Endodermal cell (in vitro differentiated cells): ENCODE results near the gene BBX. TPM values are rescaled to one million over a fixed set of nuclear protein-coding genes. Genes with fewer than 3 reads are reported as not detected.

Experiments used
- DNase-seq: peaks from one replicate; pipeline ENCODE4 v3.0.0-alpha.2; 2017
- H3K27ac ChIP-seq: 2 replicates; pipeline ENCODE4 v1.5.1; 2013; ENCODE audit warnings: mild to moderate bottlenecking, low read depth, low read length, moderate library complexity
- H3K27me3 ChIP-seq: 2 replicates; pipeline ENCODE4 v1.6.1; 2013; ENCODE audit warnings: mild to moderate bottlenecking, low read length, moderate library complexity; ENCODE audit not compliant: insufficient read depth, control insufficient read depth, poor library complexity, severe bottlenecking
- H3K36me3 ChIP-seq: 2 replicates; pipeline ENCODE4 v1.7.0; 2013; ENCODE audit warnings: mild to moderate bottlenecking, low read length, moderate library complexity; ENCODE audit not compliant: control insufficient read depth, insufficient read depth
- H3K4me1 ChIP-seq: one replicate; pipeline ENCODE4 v1.7.0; 2013; ENCODE audit warnings: low read length; ENCODE audit not compliant: control insufficient read depth, insufficient read depth
- H3K4me3 ChIP-seq: 2 replicates; pipeline ENCODE4 v1.5.1; 2013; ENCODE audit warnings: mild to moderate bottlenecking, low read length, moderate library complexity
- H3K9ac ChIP-seq: 2 replicates; pipeline ENCODE4 v1.6.1; 2013; ENCODE audit warnings: mild to moderate bottlenecking, low read length, moderate library complexity; ENCODE audit not compliant: poor library complexity, severe bottlenecking; ENCODE audit errors: extremely low read depth
- H3K9me3 ChIP-seq: 2 replicates; pipeline ENCODE4 v1.6.1; 2013; ENCODE audit warnings: mild to moderate bottlenecking, low read length, moderate library complexity; ENCODE audit not compliant: control insufficient read depth
- H3K27ac Mint-ChIP-seq: 2 replicates; pipeline ENCODE4 v1.8.0; 2020; ENCODE audit warnings: mixed read lengths
- H3K27me3 Mint-ChIP-seq: 2 replicates; pipeline ENCODE4 v1.8.0; 2021; ENCODE audit warnings: mild to moderate bottlenecking, mixed read lengths; ENCODE audit not compliant: insufficient read depth
- H3K36me3 Mint-ChIP-seq: 2 replicates; pipeline ENCODE4 v1.8.0; 2020; ENCODE audit warnings: low read depth, mixed read lengths
- H3K4me1 Mint-ChIP-seq: 2 replicates; pipeline ENCODE4 v1.8.0; 2020; ENCODE audit warnings: mixed read lengths
- H3K4me3 Mint-ChIP-seq: 2 replicates; pipeline ENCODE4 v1.8.0; 2020; ENCODE audit warnings: mild to moderate bottlenecking, moderate library complexity, mixed read lengths
- H3K9me3 Mint-ChIP-seq: 2 replicates; pipeline ENCODE4 v1.8.0; 2020; ENCODE audit warnings: mild to moderate bottlenecking, mixed read lengths
- WGBS, 2 experiments: methylation state at CpG; one replicate each; pipeline versions ENCODE4 v1.1.5 to v1.1.7; 2013; ENCODE audit warnings: missing lambda C conversion rate in 2 of 2, mixed read lengths in 1 of 2; ENCODE audit not compliant: insufficient coverage in 1 of 2, insufficient read length in 1 of 2; 5-methylcytosine and 5-hydroxymethylcytosine counted together
- total RNA-seq, 2 donors: library from RNA; stranded (reverse); fragmentation: NEBNext Ultra II Directional in 1 of 2; extraction: Animal tissue kit (Norgen Biotek cat#: 25700) in 1 of 2; gene quantifications; 2 replicates in 1 of 2; 3 replicates in 1 of 2; pipeline ENCODE4 v1.2.1, GENCODE V29; 2021
- TF ChIP-seq, protein P1 (sequence below): fragments of 200-600 bp; sonication (generic); conservative IDR thresholded peaks from 2 replicates; pipeline ENCODE4 v1.5.0; 2021; ENCODE audit warnings: antibody characterized with exemption, mild to moderate bottlenecking

The BBX gene
- total RNA-seq, 2 donors from 2014 or later = 34.2 to 41.2 TPM

- DNase-seq = no peak
- no peaks in the 10 kb centered on the region for H3K27me3 Mint-ChIP-seq
- H3K4me3 ChIP-seq = no peak overlapping the region
- TF ChIP-seq, protein P1, sequence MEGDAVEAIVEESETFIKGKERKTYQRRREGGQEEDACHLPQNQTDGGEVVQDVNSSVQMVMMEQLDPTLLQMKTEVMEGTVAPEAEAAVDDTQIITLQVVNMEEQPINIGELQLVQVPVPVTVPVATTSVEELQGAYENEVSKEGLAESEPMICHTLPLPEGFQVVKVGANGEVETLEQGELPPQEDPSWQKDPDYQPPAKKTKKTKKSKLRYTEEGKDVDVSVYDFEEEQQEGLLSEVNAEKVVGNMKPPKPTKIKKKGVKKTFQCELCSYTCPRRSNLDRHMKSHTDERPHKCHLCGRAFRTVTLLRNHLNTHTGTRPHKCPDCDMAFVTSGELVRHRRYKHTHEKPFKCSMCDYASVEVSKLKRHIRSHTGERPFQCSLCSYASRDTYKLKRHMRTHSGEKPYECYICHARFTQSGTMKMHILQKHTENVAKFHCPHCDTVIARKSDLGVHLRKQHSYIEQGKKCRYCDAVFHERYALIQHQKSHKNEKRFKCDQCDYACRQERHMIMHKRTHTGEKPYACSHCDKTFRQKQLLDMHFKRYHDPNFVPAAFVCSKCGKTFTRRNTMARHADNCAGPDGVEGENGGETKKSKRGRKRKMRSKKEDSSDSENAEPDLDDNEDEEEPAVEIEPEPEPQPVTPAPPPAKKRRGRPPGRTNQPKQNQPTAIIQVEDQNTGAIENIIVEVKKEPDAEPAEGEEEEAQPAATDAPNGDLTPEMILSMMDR = no peak
- no peaks in the 10 kb centered on the region for H3K4me1 ChIP-seq
- peaks cover 16% of the 10 kb centered on the region for H3K36me3 Mint-ChIP-seq
- peaks cover 39% of the 10 kb centered on the region for H3K36me3 ChIP-seq
- H3K4me3 Mint-ChIP-seq = no peak overlapping the region
- no peak overlapping the region for H3K27ac Mint-ChIP-seq
- no peak overlapping the region for H3K9ac ChIP-seq
- H3K9me3 ChIP-seq = no peaks in the 10 kb centered on the region
- H3K27ac ChIP-seq = no peak overlapping the region
- no peaks in the 10 kb centered on the region for H3K9me3 Mint-ChIP-seq
- 100% methylated on average over 1 to 3 of the region's 3 CpGs for WGBS, 2 experiments
- H3K27me3 ChIP-seq = no peaks in the 10 kb centered on the region
- no peaks in the 10 kb centered on the region for H3K4me1 Mint-ChIP-seq
These were observed 272.8 kb downstream of the BBX start for GRCh38 chr3:107795514-107796094.

- H3K9ac ChIP-seq = no peak overlapping the region
- Mint-ChIP-seq H3K9me3 (no peaks in the 10 kb centered on the region), H3K27ac (no peak overlapping the region), H3K4me1 (no peaks in the 10 kb centered on the region), H3K4me3 (no peak overlapping the region), H3K27me3 (no peaks in the 10 kb centered on the region), H3K36me3 (peaks cover 25% of the 10 kb centered on the region)
- no peaks in the 10 kb centered on the region for H3K27me3 ChIP-seq
- no peaks in the 10 kb centered on the region for H3K9me3 ChIP-seq
- H3K36me3 ChIP-seq = peaks cover 51% of the 10 kb centered on the region
- no peak overlapping the region for H3K4me3 ChIP-seq
- TF ChIP-seq, protein P1 = no peak
- H3K4me1 ChIP-seq = no peaks in the 10 kb centered on the region
- no peak overlapping the region for H3K27ac ChIP-seq
- DNase-seq = no peak
These were observed 274.0 kb downstream of the BBX start for GRCh38 chr3:107796791-107797190.

GRCh38 chr3:107797586-107797985 is 274.8 kb downstream of the BBX start:
- Mint-ChIP-seq H3K27me3 (no peaks in the 10 kb centered on the region), H3K9me3 (no peaks in the 10 kb centered on the region), H3K4me1 (no peaks in the 10 kb centered on the region), H3K4me3 (no peak overlapping the region), H3K36me3 (peaks cover 26% of the 10 kb centered on the region), H3K27ac (no peak overlapping the region)
- Histone ChIP-seq H3K9me3 (no peaks in the 10 kb centered on the region), H3K9ac (no peak overlapping the region), H3K4me1 (no peaks in the 10 kb centered on the region), H3K27ac (no peak overlapping the region), H3K4me3 (no peak overlapping the region), H3K27me3 (no peaks in the 10 kb centered on the region), H3K36me3 (peaks cover 53% of the 10 kb centered on the region)
- DNase-seq = no peak
- TF ChIP-seq, protein P1 = no peak
- WGBS, 2 experiments = 83 to 100% methylated on average over 1 of the region's 1 CpG
